Activated naive CD8-positive, alpha-beta T cell treated with anti-CD3 and anti-CD28 coated beads, Interleukin-2, amount 10 ng/mL, durations not matched to agents 7 days and 5 days (primary cell): ENCODE data around the gene CROT. TPM values are rescaled to one million over a fixed set of nuclear protein-coding genes. Genes with fewer than 3 reads are reported as not detected.

Experiments
- ATAC-seq: fragments of 150-1000 bp; cut with Tn5 transposase; one replicate; pipeline ENCODE4 v1.10.0; 2021; ENCODE audit warnings: low read depth, moderate library complexity
- POLR2A ChIA-PET: fragments of 350-600 bp; sonication (Branson Sonifier 250); formaldehyde crosslinking; loops from one replicate; lab custom pipeline; 2021; ENCODE audit warnings: antibody characterized with exemption; lab: Charles Lee
- DNase-seq: peaks from one replicate; pipeline ENCODE4 v3.0.0; 2021
- H3K27ac Mint-ChIP-seq: one replicate; pipeline ENCODE4 v1.8.0; 2022; ENCODE audit warnings: mild to moderate bottlenecking, mixed read lengths
- H3K27me3 Mint-ChIP-seq: one replicate; pipeline ENCODE4 v1.8.0; 2022; ENCODE audit warnings: mild to moderate bottlenecking, moderate library complexity, mixed read lengths
- H3K36me3 Mint-ChIP-seq: one replicate; pipeline ENCODE4 v1.8.0; 2021; ENCODE audit warnings: mild to moderate bottlenecking, mixed read lengths
- H3K4me1 Mint-ChIP-seq: one replicate; pipeline ENCODE4 v1.8.0; 2021; ENCODE audit warnings: mixed read lengths
- H3K4me3 Mint-ChIP-seq: one replicate; pipeline ENCODE4 v1.8.0; 2022; ENCODE audit warnings: mild to moderate bottlenecking, moderate library complexity, mixed read lengths
- H3K9me3 Mint-ChIP-seq: one replicate; pipeline ENCODE4 v1.8.0; 2021; ENCODE audit warnings: mixed read lengths
- total RNA-seq, 2 experiments: library from RNA; stranded (reverse); gene quantifications; one replicate each; pipeline ENCODE4 v1.2.3, GENCODE V29; 2021

The CROT gene
- total RNA-seq, 2 experiments from 2014 or later: 13.0 to 13.8 TPM

DNA sequence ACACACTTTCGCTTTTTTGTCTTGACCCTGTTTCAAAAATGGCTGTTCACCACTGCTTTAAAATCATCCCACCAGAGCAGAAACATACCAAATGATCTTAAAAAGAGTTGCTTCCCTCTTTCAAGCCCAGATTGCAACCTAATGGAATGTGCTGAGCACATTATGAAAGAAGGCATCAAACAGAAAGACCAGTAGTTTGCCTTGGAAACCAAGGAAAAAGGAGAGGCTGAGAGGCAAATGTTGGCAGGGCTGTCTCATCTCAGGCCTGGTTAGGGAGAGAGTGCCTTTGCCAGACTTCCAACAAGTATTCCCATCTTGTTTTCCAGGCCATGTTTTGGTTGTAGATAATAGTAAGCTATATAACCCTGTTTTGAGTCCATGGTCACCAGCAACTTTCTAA is 65.7 kb downstream of the CROT start:
- POLR2A ChIA-PET: no interaction called here

GRCh38 chr7:87413029-87413428 is 67.6 kb downstream of the CROT start:
- Mint-ChIP-seq H3K4me3 (no peak overlapping the region), H3K27ac (no peak overlapping the region), H3K27me3 (no peaks in the 10 kb centered on the region), H3K4me1 (no peaks in the 10 kb centered on the region), H3K9me3 (no peaks in the 10 kb centered on the region), H3K36me3 (no peaks in the 10 kb centered on the region)
- POLR2A ChIA-PET: no interaction called here
- ATAC-seq: no peak
- no peak for DNase-seq

More for the DNA sequence above, 65.7 kb downstream of the CROT start:
- H3K9me3 Mint-ChIP-seq: no peaks in the 10 kb centered on the region
- no peaks in the 10 kb centered on the region for H3K36me3 Mint-ChIP-seq
- DNase-seq (no peak), ATAC-seq (no peak)
- no peaks in the 10 kb centered on the region for H3K27me3 Mint-ChIP-seq
- H3K4me3 Mint-ChIP-seq: no peak overlapping the region
- H3K27ac Mint-ChIP-seq: no peak overlapping the region
- H3K4me1 Mint-ChIP-seq: no peaks in the 10 kb centered on the region

DNA sequence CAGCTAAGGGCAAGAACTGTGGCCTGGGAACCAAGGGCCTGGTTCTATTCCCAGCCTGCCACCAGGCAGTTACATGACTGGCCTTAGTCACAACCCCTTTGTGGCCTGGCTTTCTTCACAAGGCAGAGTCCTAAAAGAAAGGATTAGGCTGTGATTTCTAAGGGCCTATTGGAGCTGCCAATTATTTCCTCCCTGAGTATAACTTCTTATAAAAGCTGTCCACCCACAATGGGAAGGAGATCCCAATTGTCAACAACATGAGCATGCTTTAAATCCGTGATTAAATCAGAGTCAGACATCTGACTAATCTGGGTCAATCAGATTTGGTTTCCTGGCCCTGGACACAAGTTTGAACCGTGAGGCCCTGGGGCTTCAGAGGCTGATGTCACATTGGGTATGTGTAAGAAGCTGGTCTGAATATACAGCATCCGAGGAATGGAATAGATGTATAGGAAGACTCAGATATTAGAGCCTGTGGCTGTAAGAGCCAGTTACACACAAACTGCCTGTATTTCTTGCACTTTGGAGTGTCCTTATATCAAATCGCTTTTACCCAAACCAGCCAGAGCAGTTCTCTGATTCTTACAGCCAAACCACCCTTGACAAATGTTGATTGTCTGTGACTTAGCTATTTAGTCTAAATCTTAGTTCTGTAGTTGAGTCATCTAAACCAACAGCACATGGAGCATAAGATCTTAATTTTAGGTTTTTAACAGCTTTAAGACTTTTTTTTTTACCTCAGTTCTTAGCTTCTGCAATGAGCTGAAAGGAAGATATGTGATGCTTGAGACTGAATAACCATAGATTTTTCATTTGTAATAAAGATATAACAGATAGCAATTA is 68.7 kb downstream of the CROT start:
- DNase-seq (no peak), ATAC-seq (no peak)
- no peaks in the 10 kb centered on the region for H3K36me3 Mint-ChIP-seq
- H3K4me3 Mint-ChIP-seq: no peak overlapping the region
- H3K27me3 Mint-ChIP-seq: no peaks in the 10 kb centered on the region
- no peaks in the 10 kb centered on the region for H3K9me3 Mint-ChIP-seq
- POLR2A ChIA-PET: no interaction called here
- H3K4me1 Mint-ChIP-seq: no peaks in the 10 kb centered on the region
- H3K27ac Mint-ChIP-seq: no peak overlapping the region

- Mint-ChIP-seq H3K27me3 (no peaks in the 10 kb centered on the region), H3K9me3 (no peaks in the 10 kb centered on the region), H3K4me3 (no peak overlapping the region), H3K27ac (no peak overlapping the region), H3K4me1 (no peaks in the 10 kb centered on the region), H3K36me3 (no peaks in the 10 kb centered on the region)
- POLR2A ChIA-PET: no interaction called here
- no peak for DNase-seq
- no peak for ATAC-seq
Observed at GRCh38 chr7:87414794-87415188, 69.3 kb downstream of the CROT start.

GRCh38 chr7:87416682-87417587 is 71.5 kb downstream of the CROT start:
- Mint-ChIP-seq H3K36me3 (no peaks in the 10 kb centered on the region), H3K27me3 (no peaks in the 10 kb centered on the region), H3K27ac (no peak overlapping the region), H3K4me1 (no peaks in the 10 kb centered on the region), H3K9me3 (no peaks in the 10 kb centered on the region), H3K4me3 (no peak overlapping the region)
- POLR2A ChIA-PET: no interaction called here
- ATAC-seq: no peak
- peak; percentile 30 for DNase-seq

GRCh38 chr7:87420173-87420572 is 74.7 kb downstream of the CROT start:
- peaks cover 5% of the 10 kb centered on the region for H3K27me3 Mint-ChIP-seq
- H3K4me1 Mint-ChIP-seq: no peaks in the 10 kb centered on the region
- POLR2A ChIA-PET: no interaction called here

DNA sequence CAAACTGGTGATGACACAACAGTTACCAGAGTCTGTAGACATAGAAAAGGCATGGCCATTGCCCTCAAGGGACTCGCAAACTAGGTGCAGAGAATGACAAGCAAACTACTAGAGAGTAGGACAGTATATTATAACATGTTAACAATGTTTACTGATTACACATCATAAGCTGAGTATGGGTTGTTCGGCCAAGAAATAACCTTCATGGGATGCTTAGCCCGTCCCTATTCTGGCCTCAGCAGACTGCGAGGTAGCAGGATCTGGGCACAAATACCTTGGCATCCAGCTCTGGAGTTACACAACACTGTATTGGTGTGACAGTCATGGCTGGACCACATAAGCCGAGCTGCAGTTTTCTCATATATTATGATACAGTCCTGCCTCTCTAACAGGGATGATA is 78.6 kb downstream of the CROT start:
- no peaks in the 10 kb centered on the region for H3K36me3 Mint-ChIP-seq
- no peaks in the 10 kb centered on the region for H3K4me1 Mint-ChIP-seq
- H3K27ac Mint-ChIP-seq: no peak overlapping the region
- H3K9me3 Mint-ChIP-seq: no peaks in the 10 kb centered on the region
- ATAC-seq: no peak
- POLR2A ChIA-PET: no interaction called here
- peaks cover 9% of the 10 kb centered on the region for H3K27me3 Mint-ChIP-seq
- no peak overlapping the region for H3K4me3 Mint-ChIP-seq
- no peak for DNase-seq

More at GRCh38 chr7:87420173-87420572, 74.7 kb downstream of the CROT start:
- ATAC-seq (no peak), DNase-seq (no peak)
- Mint-ChIP-seq H3K36me3 (no peaks in the 10 kb centered on the region), H3K4me3 (no peak overlapping the region), H3K9me3 (no peaks in the 10 kb centered on the region), H3K27ac (no peak overlapping the region)

DNA sequence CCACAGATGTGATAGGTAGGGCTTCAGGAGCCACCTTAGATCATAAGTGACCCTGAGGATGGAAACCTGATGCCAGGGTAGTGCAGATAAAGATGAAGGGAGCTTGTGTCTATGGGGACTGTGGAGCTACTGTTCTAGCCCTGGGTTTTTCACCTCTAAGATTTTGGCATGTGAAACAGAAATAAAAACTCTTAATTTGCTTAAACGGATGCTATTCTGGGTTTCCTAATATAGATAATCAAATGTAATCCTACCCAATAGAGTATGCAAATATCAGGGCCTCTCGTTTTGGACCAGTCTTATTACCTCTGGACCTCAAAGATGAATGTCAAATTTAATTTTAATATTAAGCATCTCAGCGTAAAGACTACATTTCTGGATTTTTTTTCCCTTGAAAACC is 80.7 kb downstream of the CROT start:
- POLR2A ChIA-PET: no interaction called here
- Mint-ChIP-seq H3K27ac (no peak overlapping the region), H3K4me1 (no peaks in the 10 kb centered on the region), H3K27me3 (peaks cover 10% of the 10 kb centered on the region), H3K4me3 (no peak overlapping the region), H3K36me3 (no peaks in the 10 kb centered on the region), H3K9me3 (no peaks in the 10 kb centered on the region)
- DNase-seq: no peak
- ATAC-seq: no peak

GRCh38 chr7:87427288-87427687 is 81.8 kb downstream of the CROT start:
- no peaks in the 10 kb centered on the region for H3K36me3 Mint-ChIP-seq
- H3K4me3 Mint-ChIP-seq: no peak overlapping the region
- DNase-seq (no peak), ATAC-seq (no peak)
- peaks cover 10% of the 10 kb centered on the region for H3K27me3 Mint-ChIP-seq
- H3K9me3 Mint-ChIP-seq: no peaks in the 10 kb centered on the region
- POLR2A ChIA-PET: no interaction called here
- no peak overlapping the region for H3K27ac Mint-ChIP-seq
- H3K4me1 Mint-ChIP-seq: no peaks in the 10 kb centered on the region

GRCh38 chr7:87432536-87432935 is 87.1 kb downstream of the CROT start:
- POLR2A ChIA-PET: no interaction called here
- H3K9me3 Mint-ChIP-seq: no peaks in the 10 kb centered on the region
- H3K4me3 Mint-ChIP-seq: no peak overlapping the region
- H3K4me1 Mint-ChIP-seq: peaks cover 4% of the 10 kb centered on the region
- no peak overlapping the region for H3K27ac Mint-ChIP-seq
- H3K36me3 Mint-ChIP-seq: no peaks in the 10 kb centered on the region
- peaks cover 4% of the 10 kb centered on the region for H3K27me3 Mint-ChIP-seq
- no peak for DNase-seq
- ATAC-seq: no peak

DNA sequence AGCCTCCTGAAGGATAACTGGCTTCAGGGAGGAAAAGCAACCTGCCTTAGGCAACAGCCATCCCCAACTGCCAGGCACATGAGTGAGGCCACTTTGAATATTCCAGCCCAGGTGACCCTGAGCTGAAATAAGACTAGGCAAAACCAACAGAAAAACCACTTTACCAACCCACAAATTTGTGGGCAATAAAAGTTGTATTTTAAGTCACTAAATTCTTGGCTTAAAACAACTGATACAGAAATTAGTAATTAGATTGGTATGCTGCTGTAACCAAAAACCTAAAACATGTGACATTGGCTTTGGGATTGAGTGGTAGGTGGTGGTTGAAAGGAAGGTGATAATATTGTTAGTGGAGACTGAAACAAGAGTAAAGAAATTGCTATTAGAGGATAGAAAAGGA is 90.1 kb downstream of the CROT start:
- H3K27me3 Mint-ChIP-seq: peaks cover 2% of the 10 kb centered on the region
- no peak for DNase-seq
- no peak overlapping the region for H3K27ac Mint-ChIP-seq
- no peak for ATAC-seq
- no peaks in the 10 kb centered on the region for H3K9me3 Mint-ChIP-seq
- no peaks in the 10 kb centered on the region for H3K36me3 Mint-ChIP-seq
- H3K4me1 Mint-ChIP-seq: peaks cover 4% of the 10 kb centered on the region
- POLR2A ChIA-PET: no interaction called here
- H3K4me3 Mint-ChIP-seq: no peak overlapping the region

DNA sequence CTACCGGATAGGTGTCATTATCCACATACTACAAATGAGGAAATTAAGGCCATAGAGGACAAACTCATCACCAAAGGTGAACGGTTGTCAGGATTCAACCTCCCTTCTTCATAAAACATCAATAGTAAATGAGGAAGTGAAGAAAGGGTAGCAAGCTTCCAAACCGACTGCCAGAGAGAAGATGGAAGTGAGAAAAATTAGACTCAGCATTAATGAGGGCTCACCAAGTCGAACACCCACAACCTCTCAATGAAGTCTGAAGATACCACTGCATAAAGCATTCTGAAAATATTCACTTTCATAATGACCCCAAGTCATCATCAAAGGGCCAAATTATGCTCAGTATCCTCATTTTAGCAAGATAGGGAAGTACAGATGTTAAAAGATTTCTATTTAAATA is 100.4 kb downstream of the CROT start:
- H3K27me3 Mint-ChIP-seq: peaks cover 19% of the 10 kb centered on the region
- no peaks in the 10 kb centered on the region for H3K36me3 Mint-ChIP-seq
- no peak overlapping the region for H3K27ac Mint-ChIP-seq
- no peak overlapping the region for H3K4me3 Mint-ChIP-seq
- no peaks in the 10 kb centered on the region for H3K9me3 Mint-ChIP-seq
- POLR2A ChIA-PET: no interaction called here
- DNase-seq (no peak), ATAC-seq (no peak)
- peaks cover 4% of the 10 kb centered on the region for H3K4me1 Mint-ChIP-seq

- POLR2A ChIA-PET: no interaction called here
- H3K36me3 Mint-ChIP-seq: no peaks in the 10 kb centered on the region
- peaks cover 19% of the 10 kb centered on the region for H3K27me3 Mint-ChIP-seq
- H3K4me1 Mint-ChIP-seq: peaks cover 4% of the 10 kb centered on the region
- H3K9me3 Mint-ChIP-seq: no peaks in the 10 kb centered on the region
- DNase-seq (no peak), ATAC-seq (no peak)
- no peak overlapping the region for H3K27ac Mint-ChIP-seq
- H3K4me3 Mint-ChIP-seq: no peak overlapping the region
Observed at GRCh38 chr7:87447116-87447635, 101.7 kb downstream of the CROT start.
